GM23338 (cell line): Measurements from ENCODE around the gene MTARC1. TPM values are rescaled to one million over a fixed set of nuclear protein-coding genes. Genes with fewer than 3 reads are reported as not detected.

Experiments used
- ATAC-seq: fragments of 200-7000 bp; cut with Tn5 transposase; 3 replicates; pipeline ENCODE4 v1.9.1; 2020
- DNase-seq: peaks from one replicate; pipeline ENCODE4 v3.0.0-alpha.2; 2015; ENCODE audit warnings: low spot score
- H2AFZ ChIP-seq: fragments of 200-600 bp; sonication (generic); 2 replicates; pipeline ENCODE4 v1.8.0; 2016; ENCODE audit warnings: antibody characterized with exemption, mild to moderate bottlenecking, moderate library complexity
- H3F3A ChIP-seq: fragments of 200-600 bp; sonication (generic); replicated peaks from 2 replicates; pipeline ENCODE4 v1.8.0; 2017; ENCODE audit warnings: antibody characterized with exemption, mixed run types, low read depth
- H3K27ac ChIP-seq: fragments of 200-600 bp; sonication (generic); 2 replicates; pipeline ENCODE4 v1.6.1; 2016; ENCODE audit warnings: low read depth
- H3K27me3 ChIP-seq: fragments of 200-600 bp; sonication (generic); 2 replicates; pipeline ENCODE4 v1.8.0; 2016; ENCODE audit warnings: mild to moderate bottlenecking, mixed run types, moderate library complexity; ENCODE audit not compliant: insufficient read depth
- H3K36me3 ChIP-seq: fragments of 200-600 bp; sonication (generic); 2 replicates; pipeline ENCODE4 v1.8.0; 2016; ENCODE audit warnings: mild to moderate bottlenecking; ENCODE audit not compliant: insufficient read depth
- H3K4me1 ChIP-seq: fragments of 200-600 bp; sonication (generic); 2 replicates; pipeline ENCODE4 v1.8.0; 2016; ENCODE audit warnings: mild to moderate bottlenecking, moderate library complexity; ENCODE audit not compliant: insufficient read depth
- H3K4me2 ChIP-seq: fragments of 200-600 bp; sonication (generic); 2 replicates; pipeline ENCODE4 v1.7.1; 2017; ENCODE audit warnings: mixed run types
- H3K4me3 ChIP-seq: fragments of 200-600 bp; sonication (generic); 2 replicates; pipeline ENCODE4 v1.6.1; 2016; ENCODE audit warnings: mixed run types
- H3K79me2 ChIP-seq: fragments of 200-600 bp; sonication (generic); replicated peaks from 2 replicates; pipeline ENCODE4 v1.8.0; 2017; ENCODE audit warnings: mild to moderate bottlenecking; ENCODE audit not compliant: insufficient read depth
- H3K9me2 ChIP-seq: fragments of 200-600 bp; sonication (generic); 2 replicates; pipeline ENCODE4 v1.8.0; 2017; ENCODE audit not compliant: insufficient read depth
- H4K20me1 ChIP-seq: fragments of 200-600 bp; sonication (generic); replicated peaks from 2 replicates; pipeline ENCODE4 v1.8.0; 2017; ENCODE audit warnings: mild to moderate bottlenecking; ENCODE audit not compliant: insufficient read depth
- H3K27ac Mint-ChIP-seq: 2 replicates; pipeline ENCODE4 v1.8.0; 2020; ENCODE audit warnings: inconsistent platforms, mild to moderate bottlenecking, moderate library complexity, mixed read lengths
- H3K27me3 Mint-ChIP-seq: 3 replicates; pipeline ENCODE4 v1.8.0; 2022; ENCODE audit warnings: low read depth, mild to moderate bottlenecking, moderate library complexity, mixed read lengths, inconsistent platforms; ENCODE audit not compliant: insufficient read depth, poor library complexity
- H3K36me3 Mint-ChIP-seq: 3 replicates; pipeline ENCODE4 v1.8.0; 2021; ENCODE audit warnings: low read depth, mild to moderate bottlenecking, inconsistent platforms, moderate library complexity, mixed read lengths
- H3K4me1 Mint-ChIP-seq: 3 replicates; pipeline ENCODE4 v1.8.0; 2020; ENCODE audit warnings: mild to moderate bottlenecking, inconsistent platforms, mixed read lengths
- H3K4me3 Mint-ChIP-seq: 3 replicates; pipeline ENCODE4 v1.8.0; 2021; ENCODE audit warnings: moderate library complexity, mild to moderate bottlenecking, inconsistent platforms, mixed read lengths
- H3K9me3 Mint-ChIP-seq: 3 replicates; pipeline ENCODE4 v1.8.0; 2020; ENCODE audit warnings: moderate library complexity, mild to moderate bottlenecking, inconsistent platforms, mixed read lengths
- CREB1 ChIP-seq: fragments of 250-450 bp; sonication (Bioruptor Pico); IDR thresholded peaks from 2 replicates; pipeline ENCODE4 v1.5.0; 2020; ENCODE audit warnings: low read depth, mild to moderate bottlenecking, moderate library complexity
- EZH2phosphoT487 ChIP-seq: fragments of 200-600 bp; sonication (generic); IDR thresholded peaks from one replicate; pipeline ENCODE4 v1.8.1; 2018; ENCODE audit warnings: antibody characterized with exemption; ENCODE audit not compliant: unreplicated experiment
- JUNB ChIP-seq: IDR thresholded peaks from one replicate; pipeline ENCODE4 v1.6.1; 2016; ENCODE audit warnings: antibody characterized with exemption; ENCODE audit not compliant: unreplicated experiment
- NANOG ChIP-seq: IDR thresholded peaks from 2 replicates; pipeline ENCODE4 v1.6.1; 2016; ENCODE audit warnings: antibody characterized with exemption, borderline replicate concordance
- STAT1 ChIP-seq: IDR thresholded peaks from one replicate; pipeline ENCODE4 v1.6.1; 2016; ENCODE audit warnings: antibody characterized with exemption; ENCODE audit not compliant: unreplicated experiment
- ZNF114 ChIP-seq: fragments of 250-450 bp; sonication (Bioruptor Pico); IDR thresholded peaks from 2 replicates; pipeline ENCODE4 v1.5.0; 2020; ENCODE audit warnings: mild to moderate bottlenecking, moderate library complexity
- ZNF331 ChIP-seq: fragments of 250-450 bp; sonication (Bioruptor Pico); IDR thresholded peaks from 2 replicates; pipeline ENCODE4 v1.5.0; 2020; ENCODE audit warnings: low read depth, mild to moderate bottlenecking, moderate library complexity
- polyA plus RNA-seq: library from polyadenylated mRNA; unstranded; fragments of >200 nt; fragmentation: Nextera tagmentation; extraction: Ambion mirVana; gene quantifications from 2 replicates; pipeline ENCODE4 v1.2.1, GENCODE V29; 2016
- total RNA-seq: library from RNA; depleted of rRNA; stranded (reverse); fragments of >200 nt; shearing (Covaris generic); gene quantifications from 2 replicates; pipeline ENCODE4 v1.2.3, GENCODE V29; 2014
- TF ChIP-seq, protein P1 (sequence below): fragments of 250-450 bp; sonication (Bioruptor Pico); IDR thresholded peaks from 2 replicates; pipeline ENCODE4 v1.5.0; 2020; ENCODE audit warnings: mild to moderate bottlenecking, moderate library complexity
- TF ChIP-seq, protein P2 (sequence below): IDR thresholded peaks from 2 replicates; pipeline ENCODE4 v1.6.1; 2016; ENCODE audit warnings: antibody characterized with exemption
- TF ChIP-seq, protein P3 (sequence below), 2 experiments: fragments of 200-600 bp in 1 of 2; sonication (generic) in 1 of 2; conservative IDR thresholded peaks; 2 replicates each; pipeline versions ENCODE4 v1.5.1 to v1.6.1; 2016 to 2017; ENCODE audit warnings: antibody characterized with exemption in 2 of 2, low read depth in 2 of 2, mild to moderate bottlenecking in 2 of 2, moderate library complexity in 1 of 2
- TF ChIP-seq, protein P4 (sequence below): IDR thresholded peaks from one replicate; pipeline ENCODE4 v1.6.1; 2018; ENCODE audit warnings: antibody characterized with exemption; ENCODE audit not compliant: unreplicated experiment

The MTARC1 gene
- total and polyA plus RNA-seq, 2 experiments from 2014 or later: 33.9 to 34.6 TPM

DNA sequence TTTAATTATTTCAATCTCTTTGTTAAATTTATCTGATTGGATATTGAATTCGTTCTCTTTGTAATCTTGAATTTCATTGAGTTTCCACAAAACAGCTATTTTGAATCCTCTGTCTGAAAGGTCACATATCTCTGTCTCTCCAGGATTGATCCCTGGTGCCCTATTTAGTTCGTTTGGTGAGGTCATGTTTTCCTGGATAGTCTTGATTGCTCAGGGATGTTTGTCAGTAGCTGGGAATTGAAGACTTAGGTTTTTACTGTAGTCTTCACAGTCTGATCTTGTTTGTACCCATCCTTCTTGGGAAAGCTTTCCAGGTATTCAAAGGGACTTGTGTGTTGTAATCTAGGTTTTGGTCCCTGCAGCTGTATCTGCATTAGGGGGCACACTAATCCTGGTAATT lies 45.4 kb upstream of the MTARC1 start (continued):
- TF ChIP-seq, protein P1, sequence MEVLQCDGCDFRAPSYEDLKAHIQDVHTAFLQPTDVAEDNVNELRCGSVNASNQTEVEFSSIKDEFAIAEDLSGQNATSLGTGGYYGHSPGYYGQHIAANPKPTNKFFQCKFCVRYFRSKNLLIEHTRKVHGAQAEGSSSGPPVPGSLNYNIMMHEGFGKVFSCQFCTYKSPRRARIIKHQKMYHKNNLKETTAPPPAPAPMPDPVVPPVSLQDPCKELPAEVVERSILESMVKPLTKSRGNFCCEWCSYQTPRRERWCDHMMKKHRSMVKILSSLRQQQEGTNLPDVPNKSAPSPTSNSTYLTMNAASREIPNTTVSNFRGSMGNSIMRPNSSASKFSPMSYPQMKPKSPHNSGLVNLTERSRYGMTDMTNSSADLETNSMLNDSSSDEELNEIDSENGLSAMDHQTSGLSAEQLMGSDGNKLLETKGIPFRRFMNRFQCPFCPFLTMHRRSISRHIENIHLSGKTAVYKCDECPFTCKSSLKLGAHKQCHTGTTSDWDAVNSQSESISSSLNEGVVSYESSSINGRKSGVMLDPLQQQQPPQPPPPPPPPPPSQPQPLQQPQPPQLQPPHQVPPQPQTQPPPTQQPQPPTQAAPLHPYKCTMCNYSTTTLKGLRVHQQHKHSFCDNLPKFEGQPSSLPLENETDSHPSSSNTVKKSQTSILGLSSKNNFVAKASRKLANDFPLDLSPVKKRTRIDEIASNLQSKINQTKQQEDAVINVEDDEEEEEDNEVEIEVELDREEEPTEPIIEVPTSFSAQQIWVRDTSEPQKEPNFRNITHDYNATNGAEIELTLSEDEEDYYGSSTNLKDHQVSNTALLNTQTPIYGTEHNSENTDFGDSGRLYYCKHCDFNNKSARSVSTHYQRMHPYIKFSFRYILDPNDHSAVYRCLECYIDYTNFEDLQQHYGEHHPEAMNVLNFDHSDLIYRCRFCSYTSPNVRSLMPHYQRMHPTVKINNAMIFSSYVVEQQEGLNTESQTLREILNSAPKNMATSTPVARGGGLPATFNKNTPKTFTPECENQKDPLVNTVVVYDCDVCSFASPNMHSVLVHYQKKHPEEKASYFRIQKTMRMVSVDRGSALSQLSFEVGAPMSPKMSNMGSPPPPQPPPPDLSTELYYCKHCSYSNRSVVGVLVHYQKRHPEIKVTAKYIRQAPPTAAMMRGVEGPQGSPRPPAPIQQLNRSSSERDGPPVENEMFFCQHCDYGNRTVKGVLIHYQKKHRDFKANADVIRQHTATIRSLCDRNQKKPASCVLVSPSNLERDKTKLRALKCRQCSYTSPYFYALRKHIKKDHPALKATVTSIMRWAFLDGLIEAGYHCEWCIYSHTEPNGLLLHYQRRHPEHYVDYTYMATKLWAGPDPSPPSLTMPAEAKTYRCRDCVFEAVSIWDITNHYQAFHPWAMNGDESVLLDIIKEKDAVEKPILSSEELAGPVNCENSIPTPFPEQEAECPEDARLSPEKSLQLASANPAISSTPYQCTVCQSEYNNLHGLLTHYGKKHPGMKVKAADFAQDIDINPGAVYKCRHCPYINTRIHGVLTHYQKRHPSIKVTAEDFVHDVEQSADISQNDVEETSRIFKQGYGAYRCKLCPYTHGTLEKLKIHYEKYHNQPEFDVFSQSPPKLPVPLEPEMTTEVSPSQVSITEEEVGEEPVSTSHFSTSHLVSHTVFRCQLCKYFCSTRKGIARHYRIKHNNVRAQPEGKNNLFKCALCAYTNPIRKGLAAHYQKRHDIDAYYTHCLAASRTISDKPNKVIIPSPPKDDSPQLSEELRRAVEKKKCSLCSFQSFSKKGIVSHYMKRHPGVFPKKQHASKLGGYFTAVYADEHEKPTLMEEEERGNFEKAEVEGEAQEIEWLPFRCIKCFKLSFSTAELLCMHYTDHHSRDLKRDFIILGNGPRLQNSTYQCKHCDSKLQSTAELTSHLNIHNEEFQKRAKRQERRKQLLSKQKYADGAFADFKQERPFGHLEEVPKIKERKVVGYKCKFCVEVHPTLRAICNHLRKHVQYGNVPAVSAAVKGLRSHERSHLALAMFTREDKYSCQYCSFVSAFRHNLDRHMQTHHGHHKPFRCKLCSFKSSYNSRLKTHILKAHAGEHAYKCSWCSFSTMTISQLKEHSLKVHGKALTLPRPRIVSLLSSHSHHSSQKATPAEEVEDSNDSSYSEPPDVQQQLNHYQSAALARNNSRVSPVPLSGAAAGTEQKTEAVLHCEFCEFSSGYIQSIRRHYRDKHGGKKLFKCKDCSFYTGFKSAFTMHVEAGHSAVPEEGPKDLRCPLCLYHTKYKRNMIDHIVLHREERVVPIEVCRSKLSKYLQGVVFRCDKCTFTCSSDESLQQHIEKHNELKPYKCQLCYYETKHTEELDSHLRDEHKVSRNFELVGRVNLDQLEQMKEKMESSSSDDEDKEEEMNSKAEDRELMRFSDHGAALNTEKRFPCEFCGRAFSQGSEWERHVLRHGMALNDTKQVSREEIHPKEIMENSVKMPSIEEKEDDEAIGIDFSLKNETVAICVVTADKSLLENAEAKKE: no peak
- no peak for TF ChIP-seq ZNF114 (CRISPR knock-in tag)
- TF ChIP-seq, protein P2, sequence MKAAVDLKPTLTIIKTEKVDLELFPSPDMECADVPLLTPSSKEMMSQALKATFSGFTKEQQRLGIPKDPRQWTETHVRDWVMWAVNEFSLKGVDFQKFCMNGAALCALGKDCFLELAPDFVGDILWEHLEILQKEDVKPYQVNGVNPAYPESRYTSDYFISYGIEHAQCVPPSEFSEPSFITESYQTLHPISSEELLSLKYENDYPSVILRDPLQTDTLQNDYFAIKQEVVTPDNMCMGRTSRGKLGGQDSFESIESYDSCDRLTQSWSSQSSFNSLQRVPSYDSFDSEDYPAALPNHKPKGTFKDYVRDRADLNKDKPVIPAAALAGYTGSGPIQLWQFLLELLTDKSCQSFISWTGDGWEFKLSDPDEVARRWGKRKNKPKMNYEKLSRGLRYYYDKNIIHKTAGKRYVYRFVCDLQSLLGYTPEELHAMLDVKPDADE: no peak
- TF ChIP-seq ZNF331: no peak
- TF ChIP-seq, protein P3, sequence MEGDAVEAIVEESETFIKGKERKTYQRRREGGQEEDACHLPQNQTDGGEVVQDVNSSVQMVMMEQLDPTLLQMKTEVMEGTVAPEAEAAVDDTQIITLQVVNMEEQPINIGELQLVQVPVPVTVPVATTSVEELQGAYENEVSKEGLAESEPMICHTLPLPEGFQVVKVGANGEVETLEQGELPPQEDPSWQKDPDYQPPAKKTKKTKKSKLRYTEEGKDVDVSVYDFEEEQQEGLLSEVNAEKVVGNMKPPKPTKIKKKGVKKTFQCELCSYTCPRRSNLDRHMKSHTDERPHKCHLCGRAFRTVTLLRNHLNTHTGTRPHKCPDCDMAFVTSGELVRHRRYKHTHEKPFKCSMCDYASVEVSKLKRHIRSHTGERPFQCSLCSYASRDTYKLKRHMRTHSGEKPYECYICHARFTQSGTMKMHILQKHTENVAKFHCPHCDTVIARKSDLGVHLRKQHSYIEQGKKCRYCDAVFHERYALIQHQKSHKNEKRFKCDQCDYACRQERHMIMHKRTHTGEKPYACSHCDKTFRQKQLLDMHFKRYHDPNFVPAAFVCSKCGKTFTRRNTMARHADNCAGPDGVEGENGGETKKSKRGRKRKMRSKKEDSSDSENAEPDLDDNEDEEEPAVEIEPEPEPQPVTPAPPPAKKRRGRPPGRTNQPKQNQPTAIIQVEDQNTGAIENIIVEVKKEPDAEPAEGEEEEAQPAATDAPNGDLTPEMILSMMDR (conservative IDR thresholded peaks at IDR 0.05; ENCODE audit: low read depth in 2 of 2): no peak

DNA sequence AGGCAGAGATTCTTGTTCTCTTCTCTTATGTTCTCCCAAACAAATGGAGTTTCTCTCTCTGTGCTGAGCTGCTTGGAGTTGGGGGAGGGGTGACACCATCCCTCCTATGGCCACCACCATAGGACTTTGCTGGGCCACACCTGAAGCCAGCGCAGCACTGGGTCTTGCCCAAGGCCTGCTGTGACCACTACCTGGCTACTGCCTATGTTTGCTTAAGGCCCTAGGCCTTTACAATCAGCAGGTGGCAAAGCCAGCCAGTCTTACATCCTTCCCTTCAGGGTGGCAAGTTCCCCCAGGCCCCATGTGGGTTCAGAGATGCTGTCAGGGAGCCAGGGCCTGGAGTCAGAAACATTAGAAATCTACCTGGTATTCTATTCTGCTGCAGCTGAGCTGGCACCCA lies 44.9 kb upstream of the MTARC1 start:
- H3K27me3 Mint-ChIP-seq: peaks cover 5% of the 10 kb centered on the region
- H3K4me1 Mint-ChIP-seq: peaks cover 9% of the 10 kb centered on the region; the same call in 2 of the 3 replicates
- H3K36me3 Mint-ChIP-seq: no peaks in the 10 kb centered on the region

More for the DNA sequence above, 44.9 kb upstream of the MTARC1 start:
- ATAC-seq (no peak), DNase-seq (no peak)
- Histone ChIP-seq H3F3A (no peaks in the 10 kb centered on the region), H3K27me3 (peaks cover 16% of the 10 kb centered on the region), H2AFZ (no peak overlapping the region), H4K20me1 (no peaks in the 10 kb centered on the region), H3K27ac (no peak overlapping the region), H3K9me2 (no peaks in the 10 kb centered on the region), H3K4me3 (no peak overlapping the region), H3K4me2 (no peak overlapping the region), H3K79me2 (no peaks in the 10 kb centered on the region), H3K4me1 (peaks cover 3% of the 10 kb centered on the region; the same call in 1 of the 2 replicates), H3K36me3 (no peaks in the 10 kb centered on the region)
- no peak for TF ChIP-seq STAT1
- TF ChIP-seq ZNF331: no peak
- no peak for TF ChIP-seq CREB1 (CRISPR knock-in tag)
- no peak for TF ChIP-seq NANOG
- no peak for TF ChIP-seq JUNB
- no peak for TF ChIP-seq EZH2phosphoT487
- TF ChIP-seq, protein P4, sequence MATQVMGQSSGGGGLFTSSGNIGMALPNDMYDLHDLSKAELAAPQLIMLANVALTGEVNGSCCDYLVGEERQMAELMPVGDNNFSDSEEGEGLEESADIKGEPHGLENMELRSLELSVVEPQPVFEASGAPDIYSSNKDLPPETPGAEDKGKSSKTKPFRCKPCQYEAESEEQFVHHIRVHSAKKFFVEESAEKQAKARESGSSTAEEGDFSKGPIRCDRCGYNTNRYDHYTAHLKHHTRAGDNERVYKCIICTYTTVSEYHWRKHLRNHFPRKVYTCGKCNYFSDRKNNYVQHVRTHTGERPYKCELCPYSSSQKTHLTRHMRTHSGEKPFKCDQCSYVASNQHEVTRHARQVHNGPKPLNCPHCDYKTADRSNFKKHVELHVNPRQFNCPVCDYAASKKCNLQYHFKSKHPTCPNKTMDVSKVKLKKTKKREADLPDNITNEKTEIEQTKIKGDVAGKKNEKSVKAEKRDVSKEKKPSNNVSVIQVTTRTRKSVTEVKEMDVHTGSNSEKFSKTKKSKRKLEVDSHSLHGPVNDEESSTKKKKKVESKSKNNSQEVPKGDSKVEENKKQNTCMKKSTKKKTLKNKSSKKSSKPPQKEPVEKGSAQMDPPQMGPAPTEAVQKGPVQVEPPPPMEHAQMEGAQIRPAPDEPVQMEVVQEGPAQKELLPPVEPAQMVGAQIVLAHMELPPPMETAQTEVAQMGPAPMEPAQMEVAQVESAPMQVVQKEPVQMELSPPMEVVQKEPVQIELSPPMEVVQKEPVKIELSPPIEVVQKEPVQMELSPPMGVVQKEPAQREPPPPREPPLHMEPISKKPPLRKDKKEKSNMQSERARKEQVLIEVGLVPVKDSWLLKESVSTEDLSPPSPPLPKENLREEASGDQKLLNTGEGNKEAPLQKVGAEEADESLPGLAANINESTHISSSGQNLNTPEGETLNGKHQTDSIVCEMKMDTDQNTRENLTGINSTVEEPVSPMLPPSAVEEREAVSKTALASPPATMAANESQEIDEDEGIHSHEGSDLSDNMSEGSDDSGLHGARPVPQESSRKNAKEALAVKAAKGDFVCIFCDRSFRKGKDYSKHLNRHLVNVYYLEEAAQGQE: no peak
- TF ChIP-seq ZNF114 (CRISPR knock-in tag): no peak
- TF ChIP-seq, protein P2: no peak
- Mint-ChIP-seq H3K9me3 (no peaks in the 10 kb centered on the region), H3K4me3 (no peak overlapping the region), H3K27ac (no peak overlapping the region)
